Sigmoid colon (tissue), 4 donors: ENCODE measurements around the gene SLC35B3.

Experiments
- EP300 ChIP-seq, 4 donors: sonication (generic); formaldehyde crosslinking; IDR thresholded peaks; one replicate each; pipeline ENCODE4 v1.6.1; 2017; ENCODE audit warnings: antibody characterized with exemption in 4 of 4
- TF ChIP-seq, protein P1 (sequence below), 4 experiments: fragments of 450-650 bp in 3 of 4; fragments of 200-600 bp in 1 of 4; IDR thresholded peaks; one replicate each; pipeline ENCODE4 v1.5.1; 2016 to 2019; ENCODE audit warnings: antibody characterized with exemption in 4 of 4, mild to moderate bottlenecking in 3 of 4, moderate library complexity in 2 of 4

DNA sequence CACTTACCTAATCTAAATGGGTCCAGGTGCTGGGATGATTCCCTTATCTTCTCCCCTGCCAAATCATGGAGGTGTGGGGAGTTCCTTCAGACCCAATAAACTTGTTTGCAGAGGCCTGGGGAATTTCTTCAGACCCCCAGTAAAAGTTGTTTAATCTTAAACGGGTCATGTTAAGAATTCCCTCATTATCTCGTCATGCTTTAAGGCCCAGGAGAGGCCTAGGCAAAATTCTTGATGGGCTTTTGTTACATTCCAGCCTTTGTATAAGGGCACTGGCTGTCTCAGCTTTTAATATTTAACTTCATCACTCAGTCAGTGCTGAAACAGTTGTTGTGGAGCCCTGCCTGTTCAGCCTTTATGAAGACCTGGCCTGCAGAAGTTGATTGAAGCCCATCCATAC lies 11.0 kb upstream of the SLC35B3 start:
- TF ChIP-seq, protein P1, sequence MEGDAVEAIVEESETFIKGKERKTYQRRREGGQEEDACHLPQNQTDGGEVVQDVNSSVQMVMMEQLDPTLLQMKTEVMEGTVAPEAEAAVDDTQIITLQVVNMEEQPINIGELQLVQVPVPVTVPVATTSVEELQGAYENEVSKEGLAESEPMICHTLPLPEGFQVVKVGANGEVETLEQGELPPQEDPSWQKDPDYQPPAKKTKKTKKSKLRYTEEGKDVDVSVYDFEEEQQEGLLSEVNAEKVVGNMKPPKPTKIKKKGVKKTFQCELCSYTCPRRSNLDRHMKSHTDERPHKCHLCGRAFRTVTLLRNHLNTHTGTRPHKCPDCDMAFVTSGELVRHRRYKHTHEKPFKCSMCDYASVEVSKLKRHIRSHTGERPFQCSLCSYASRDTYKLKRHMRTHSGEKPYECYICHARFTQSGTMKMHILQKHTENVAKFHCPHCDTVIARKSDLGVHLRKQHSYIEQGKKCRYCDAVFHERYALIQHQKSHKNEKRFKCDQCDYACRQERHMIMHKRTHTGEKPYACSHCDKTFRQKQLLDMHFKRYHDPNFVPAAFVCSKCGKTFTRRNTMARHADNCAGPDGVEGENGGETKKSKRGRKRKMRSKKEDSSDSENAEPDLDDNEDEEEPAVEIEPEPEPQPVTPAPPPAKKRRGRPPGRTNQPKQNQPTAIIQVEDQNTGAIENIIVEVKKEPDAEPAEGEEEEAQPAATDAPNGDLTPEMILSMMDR (IDR thresholded peaks at IDR 0.05) = no peak
- no peak for TF ChIP-seq EP300 (IDR thresholded peaks at IDR 0.05)
